Measurements from ENCODE around the gene SLC17A9.

Gene SLC17A9

DNA sequence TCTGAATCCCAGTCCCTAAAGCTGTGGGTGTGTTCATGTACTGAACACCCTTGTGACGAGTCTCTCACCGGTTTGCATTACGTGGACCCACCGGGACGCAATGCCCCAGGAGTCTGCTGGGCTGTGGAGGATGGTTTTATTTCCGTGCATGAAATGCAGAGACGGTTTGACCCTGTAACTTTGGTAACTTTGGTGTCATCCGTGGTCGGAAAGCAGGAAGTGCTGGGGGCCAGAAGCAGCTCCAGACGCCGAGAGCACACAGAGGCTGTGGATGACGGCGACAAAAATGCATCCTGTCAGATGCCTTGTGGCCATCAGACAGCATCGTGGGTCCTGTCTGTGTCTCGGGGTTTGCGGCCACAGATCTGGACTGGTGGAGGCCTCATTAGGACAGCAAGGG is 47.1 kb downstream of the SLC17A9 start:
- in situ Hi-C loops (cut with HindIII; ENCODE audit: low sequenced_read_pairs), result no loop called here

DNA sequence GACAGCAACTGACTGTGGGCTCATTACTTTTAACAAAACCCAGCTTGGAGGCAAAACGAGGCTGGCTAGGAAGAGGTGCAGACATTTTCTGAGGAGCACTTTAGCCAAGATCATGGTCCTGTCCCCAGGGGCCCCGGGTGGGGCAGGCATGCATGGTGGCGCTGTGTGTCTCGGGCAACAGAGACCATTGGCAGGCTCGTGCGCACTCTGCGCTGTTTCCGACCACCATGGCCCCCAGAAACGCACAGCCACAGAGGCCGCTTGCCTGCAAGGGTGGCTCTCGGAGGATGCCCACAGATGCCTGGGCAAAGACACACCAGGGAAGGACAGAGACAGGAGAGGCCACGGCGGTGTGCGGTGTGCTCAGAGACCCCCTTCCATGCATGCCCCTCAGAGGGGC is 47.5 kb downstream of the SLC17A9 start:
- in situ Hi-C loops (cut with HindIII; ENCODE audit: low sequenced_read_pairs), result no loop called here

DNA sequence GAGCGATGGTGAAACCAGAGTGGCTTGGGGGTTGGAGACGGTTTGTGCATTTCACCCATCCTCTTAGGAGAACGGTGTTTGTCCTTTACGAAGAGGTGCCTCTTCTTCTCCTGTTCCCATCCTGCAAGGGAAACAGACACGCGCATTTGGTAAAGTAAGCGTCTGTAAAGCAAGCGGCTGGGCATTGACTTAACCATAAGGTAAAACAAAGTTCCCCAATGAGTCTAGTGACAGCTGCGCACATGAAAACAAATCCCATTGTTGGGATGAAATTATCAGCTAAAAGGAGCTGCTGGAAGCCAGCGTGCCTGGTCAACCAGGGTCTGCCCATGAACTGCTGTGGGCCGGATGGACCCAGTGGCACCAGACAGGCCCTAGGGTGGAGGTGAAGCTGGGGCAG is 48.4 kb downstream of the SLC17A9 start:
- in situ Hi-C loops (cut with HindIII; ENCODE audit: low sequenced_read_pairs), result no loop called here

DNA sequence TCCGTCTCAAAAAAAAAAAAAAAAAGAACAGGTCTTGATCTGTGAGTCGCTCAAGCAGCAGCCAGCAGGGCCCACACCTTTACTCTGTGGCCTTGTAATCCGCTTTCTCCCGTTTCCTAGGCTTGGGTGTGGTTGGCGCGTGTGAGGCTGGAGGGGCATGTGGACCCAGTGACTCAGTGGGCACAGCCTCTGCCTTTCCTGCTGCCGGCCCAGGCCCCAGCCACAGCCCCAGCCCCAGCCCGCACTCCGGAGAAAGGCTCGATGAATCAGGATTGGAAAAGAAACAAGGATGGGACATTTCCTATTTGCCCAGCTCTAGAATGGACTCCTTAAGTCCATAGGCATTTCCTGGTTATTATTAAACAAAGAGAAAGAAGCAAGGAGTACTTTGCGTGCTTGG is 50.0 kb downstream of the SLC17A9 start:
- in situ Hi-C loops (cut with HindIII; ENCODE audit: low sequenced_read_pairs), result no loop called here

DNA sequence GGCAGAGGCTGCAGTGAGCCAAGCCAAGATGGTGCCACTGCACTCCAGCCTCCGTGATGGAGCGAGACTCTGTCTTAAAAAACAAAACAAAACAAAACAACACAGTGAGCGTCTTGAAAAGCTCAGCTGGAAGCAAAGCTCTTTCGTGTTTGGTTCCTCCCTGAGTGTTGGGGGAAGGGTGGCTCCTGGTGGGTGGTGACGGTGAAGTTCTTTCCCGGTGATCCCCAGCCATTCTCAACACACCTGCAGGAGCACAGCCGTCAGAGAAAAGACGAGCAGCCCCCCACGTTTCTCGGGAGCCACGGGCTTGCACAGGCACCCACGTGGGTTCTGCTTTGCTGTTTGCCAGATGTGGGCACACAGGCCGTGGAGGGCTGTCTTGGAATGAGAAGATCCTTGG is 51.0 kb downstream of the SLC17A9 start:
- in situ Hi-C loops (cut with HindIII; ENCODE audit: low sequenced_read_pairs), result no loop called here

DNA sequence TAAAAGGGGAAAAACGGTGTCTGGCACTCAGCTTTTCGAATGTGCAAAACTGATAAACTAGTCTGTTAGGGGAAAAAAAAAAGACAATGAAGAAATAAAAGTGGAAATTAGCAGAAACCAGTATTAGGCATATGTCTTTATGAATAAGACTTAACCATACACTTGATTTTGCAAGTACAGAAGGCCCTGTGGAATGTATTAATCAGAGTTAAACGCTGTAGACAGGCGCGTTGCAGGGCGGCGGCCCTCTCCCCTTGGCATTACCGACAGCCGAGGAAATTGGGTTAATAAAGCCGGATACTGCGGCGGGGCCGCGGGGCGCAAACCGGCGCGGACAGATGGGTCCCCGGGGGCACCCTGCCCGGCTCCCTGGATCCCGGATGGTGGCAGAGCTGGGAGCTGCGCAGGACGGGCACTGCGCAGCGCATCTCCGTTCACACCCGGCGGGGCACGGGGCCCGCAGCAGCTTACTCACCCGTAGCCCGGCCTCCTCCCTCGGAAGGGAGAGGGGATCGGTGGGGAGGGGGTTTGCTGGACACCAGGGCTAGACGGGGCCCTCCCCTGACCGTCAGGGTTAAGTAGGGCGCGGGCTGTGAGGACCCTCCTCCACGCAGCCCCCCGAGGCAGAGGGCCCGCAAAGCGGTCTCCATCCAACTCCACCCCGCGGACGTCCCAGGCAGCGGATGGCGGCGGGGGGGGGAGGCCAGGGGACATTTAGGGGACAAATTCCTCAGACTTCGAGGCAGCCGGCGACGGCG is 52.3 kb downstream of the SLC17A9 start:
- in situ Hi-C loops (cut with HindIII; ENCODE audit: low sequenced_read_pairs), result no loop called here

DNA sequence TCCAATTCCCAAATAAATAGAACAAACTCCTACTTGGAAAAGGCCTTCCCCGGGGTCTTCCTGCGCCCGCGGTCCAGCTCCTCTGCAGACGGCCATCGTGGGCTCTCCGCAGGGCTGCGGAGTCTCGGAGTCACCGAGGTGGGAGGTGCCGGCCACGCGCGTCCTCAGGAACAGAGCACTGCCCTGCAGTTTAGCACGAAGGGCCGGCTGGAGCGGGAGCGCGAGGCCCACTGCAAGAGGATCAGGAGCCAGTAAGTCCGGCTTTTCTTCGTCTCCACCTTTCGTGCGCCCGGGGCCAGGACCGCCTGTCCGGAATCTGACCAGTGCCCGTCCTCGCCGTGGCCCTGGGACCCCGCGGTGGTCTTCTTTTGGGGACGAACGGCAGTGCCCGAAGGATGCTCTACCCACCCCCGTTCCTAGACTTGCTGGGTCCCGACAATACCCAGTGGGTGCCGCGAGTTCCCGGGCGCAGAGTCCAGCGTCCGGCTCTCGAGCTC is 52.9 kb downstream of the SLC17A9 start:
- in situ Hi-C loops (cut with HindIII; ENCODE audit: low sequenced_read_pairs), result no loop called here

DNA sequence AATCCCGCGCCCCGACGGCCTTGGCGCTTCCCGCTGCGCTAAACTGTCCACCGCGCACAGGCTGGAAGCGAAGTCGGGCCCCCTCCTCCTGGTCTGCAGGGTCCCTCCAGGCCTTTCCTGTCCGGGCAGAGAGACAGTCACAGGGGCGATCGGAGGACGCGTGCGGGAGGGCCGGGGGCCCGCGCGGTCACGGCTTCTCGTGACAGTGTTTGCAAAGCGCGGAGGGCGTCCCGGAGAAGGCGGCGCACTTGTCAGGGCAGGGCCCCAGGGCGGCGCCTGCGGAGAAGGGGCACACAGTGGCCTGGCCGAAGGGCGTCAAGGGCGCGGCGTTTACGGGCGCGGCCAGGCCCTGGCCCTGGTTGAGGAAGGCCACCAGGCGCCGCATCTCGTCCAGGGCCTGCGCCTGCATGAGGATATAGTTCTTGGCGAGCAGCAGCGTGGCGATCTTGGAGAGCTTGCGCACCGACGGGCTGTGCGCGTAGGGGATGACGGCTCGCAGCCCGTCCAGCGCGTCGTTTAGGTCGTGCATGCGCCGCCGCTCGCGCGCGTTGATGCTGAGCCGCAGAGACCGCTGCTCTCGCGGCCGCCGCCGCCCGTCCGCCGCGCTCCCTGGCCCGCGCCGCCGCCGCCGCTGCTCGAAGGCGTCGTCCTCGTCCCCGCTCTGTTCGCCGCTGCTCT is 53.5 kb downstream of the SLC17A9 start:
- in situ Hi-C loops (cut with HindIII; ENCODE audit: low sequenced_read_pairs), result no loop called here

DNA sequence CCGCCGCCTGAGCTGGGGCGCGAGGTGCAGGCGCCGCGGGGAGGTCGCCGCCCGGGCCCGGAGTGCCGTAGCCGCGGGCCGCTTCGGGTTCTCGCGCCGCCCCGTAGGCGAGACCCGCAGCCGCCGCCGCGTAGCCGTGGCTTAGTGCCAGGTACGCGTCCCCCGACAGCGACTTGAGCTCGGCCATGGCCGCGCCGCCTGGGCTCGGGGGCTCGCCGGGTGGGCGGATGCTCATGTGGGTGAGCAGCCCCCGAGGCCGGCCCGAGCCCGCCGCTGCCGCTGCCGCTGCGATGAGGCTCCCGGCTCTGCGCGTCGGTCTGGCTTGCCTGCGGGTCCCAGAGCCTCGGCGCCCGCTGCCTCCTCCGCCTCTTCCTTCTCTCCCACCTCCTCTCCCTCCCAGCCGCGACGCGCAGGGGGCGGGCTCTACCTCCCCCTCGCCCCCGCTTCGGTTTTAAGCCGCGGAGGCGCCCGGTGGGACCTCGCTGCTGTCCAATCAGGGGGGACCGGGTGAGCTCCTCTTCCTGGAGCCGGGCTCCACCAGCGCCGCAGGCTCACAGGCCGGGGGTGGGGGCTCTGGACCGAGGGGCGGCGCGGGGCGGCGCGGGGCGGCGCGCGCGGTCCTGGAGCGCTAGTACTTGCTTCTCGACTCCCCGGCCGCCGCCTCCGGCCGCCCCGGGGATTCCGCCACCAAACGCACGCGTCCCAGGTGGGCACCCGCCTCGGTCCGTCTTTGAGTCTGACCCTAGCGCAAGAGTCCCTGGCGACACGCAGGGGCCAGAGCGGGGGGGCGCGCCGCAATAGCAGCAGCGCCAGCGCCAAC is 54.2 kb downstream of the SLC17A9 start, which contains the start of gene BHLHE23:
Gene BHLHE23, minus strand, starts transcription at position 425 of the 820 bp plus-strand sequence. Its CDS starts 190 bp downstream, at position 235.
- in situ Hi-C loops (cut with HindIII; ENCODE audit: low sequenced_read_pairs), result no loop called here

DNA sequence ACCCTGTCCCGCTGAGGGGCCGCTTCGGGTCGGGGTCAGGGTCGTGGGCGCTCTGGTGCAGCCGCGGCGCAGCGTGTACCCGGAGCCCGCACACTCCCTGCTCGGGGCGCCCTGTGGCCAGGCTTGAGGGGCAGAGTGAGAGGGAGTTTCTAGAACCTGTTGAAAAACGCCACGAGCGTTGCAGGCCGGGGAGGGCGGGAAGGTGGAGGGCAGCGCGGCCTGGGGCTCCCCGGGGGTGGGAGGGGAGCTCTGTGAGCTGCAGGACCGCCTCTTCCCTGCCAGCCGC is 54.8 kb downstream of the SLC17A9 start:
- in situ Hi-C loops (cut with HindIII; ENCODE audit: low sequenced_read_pairs), result no loop called here

DNA sequence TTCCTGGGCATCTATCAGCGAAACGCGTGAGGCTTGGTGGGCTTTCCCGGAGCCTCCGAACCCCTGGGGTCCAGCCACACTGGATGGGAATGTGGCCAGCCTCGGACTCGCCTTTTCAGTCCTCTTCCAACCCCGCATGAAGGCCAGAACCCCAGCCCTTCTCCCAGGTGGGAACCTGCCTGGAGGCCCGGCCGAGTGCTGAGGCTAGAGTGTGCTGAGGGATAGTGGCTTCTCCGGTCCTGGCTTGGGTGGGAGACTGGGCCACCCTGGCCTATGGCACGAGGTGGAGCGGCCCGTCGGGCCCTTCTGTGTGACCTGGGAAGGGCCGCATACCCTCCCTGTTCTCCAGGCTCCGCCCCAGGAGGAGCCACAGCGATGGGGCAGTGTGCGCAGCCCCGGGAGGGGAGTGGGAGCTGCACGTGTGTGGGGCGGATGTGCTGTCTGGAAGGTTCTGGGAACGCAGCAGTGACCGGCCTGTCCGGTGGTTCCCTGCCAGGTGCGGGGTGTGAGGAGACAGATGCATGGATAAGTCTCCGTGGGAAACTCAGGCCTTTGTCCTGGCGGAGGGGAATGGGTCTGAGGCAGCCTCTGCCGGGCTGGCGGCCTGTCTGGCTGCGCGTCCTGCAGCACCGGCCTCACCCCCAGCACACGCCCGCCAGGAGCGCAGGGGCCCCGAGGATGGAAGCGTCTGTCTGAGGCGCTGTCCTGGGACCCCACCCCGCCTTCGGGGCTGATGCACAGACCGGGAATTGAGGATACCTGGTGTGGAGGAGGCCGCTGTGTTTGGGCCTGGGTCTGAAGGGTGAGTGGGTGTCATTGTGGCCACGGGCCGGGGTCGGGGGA is 55.4 kb downstream of the SLC17A9 start:
- in situ Hi-C loops (cut with HindIII; ENCODE audit: low sequenced_read_pairs), result no loop called here

DNA sequence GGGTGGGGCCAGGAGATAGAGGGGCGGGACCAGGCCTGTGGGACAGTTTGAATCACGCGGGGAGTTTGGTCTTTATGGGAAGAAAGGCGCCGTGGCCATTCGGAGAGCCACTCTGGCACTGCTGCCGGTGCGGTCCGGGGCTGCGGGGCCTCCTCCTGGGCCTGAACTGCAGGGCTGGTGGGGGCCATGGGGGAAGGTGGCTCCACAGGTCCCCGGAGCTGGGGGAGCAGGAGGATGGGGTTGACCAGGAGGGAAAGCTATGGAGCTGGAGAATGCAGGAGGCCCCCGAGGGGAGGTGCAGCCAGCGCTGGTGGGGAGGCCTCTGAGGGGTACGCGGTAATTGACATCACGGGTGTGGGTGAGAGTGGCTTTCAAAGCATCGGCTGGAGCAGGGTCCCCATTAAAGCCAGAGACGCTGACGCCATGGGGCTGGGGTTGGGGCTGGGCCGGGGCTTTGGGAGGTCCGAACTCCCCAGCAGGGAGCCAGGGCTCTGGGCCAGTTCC is 56.1 kb downstream of the SLC17A9 start:
- in situ Hi-C loops (cut with HindIII; ENCODE audit: low sequenced_read_pairs), result no loop called here

DNA sequence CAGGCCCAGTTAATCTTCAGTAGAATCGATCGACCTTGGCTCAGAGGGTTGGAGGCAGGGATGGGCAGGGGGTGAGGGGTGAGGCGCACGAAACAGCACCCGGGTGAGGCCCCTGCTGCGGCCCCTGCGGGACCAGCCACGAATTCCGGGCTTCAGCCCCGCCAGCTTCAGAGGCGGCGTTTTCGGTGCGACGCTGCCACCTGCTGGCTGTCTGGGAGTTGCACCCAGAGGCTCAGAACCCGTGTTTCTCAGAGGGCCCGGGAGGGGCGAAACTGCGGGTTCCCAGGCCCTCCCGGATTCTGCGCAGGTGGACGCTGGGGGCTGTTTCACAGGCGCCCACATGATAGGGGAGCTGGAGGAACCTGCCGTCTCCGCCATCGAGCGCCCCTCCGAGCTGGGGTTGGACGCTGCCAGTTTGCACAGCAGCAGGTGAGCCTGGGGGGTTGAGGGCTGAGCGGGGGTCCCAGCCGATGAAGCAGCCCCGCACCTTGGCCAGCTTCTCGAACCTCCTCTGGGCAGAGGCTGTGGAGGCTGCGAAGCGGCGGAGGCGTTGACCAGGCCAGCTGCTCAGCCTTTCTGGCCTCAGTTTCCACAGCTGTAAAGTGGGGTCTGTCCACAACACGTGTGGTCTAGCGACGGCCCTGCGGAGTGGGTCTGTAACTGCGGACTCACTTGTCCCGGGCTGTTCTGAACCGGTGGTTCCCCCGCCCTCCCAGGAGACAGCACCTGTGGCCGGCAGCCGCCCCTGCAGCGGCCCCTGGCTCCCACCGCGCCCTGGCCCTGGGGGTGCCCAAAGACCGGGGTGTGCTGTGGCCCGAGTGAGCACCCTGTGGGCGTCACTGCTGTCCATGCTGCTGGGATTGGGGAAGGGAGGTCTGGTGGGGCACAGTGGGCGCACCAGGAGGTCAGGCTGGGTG is 56.8 kb downstream of the SLC17A9 start:
- in situ Hi-C loops (cut with HindIII; ENCODE audit: low sequenced_read_pairs), result no loop called here

DNA sequence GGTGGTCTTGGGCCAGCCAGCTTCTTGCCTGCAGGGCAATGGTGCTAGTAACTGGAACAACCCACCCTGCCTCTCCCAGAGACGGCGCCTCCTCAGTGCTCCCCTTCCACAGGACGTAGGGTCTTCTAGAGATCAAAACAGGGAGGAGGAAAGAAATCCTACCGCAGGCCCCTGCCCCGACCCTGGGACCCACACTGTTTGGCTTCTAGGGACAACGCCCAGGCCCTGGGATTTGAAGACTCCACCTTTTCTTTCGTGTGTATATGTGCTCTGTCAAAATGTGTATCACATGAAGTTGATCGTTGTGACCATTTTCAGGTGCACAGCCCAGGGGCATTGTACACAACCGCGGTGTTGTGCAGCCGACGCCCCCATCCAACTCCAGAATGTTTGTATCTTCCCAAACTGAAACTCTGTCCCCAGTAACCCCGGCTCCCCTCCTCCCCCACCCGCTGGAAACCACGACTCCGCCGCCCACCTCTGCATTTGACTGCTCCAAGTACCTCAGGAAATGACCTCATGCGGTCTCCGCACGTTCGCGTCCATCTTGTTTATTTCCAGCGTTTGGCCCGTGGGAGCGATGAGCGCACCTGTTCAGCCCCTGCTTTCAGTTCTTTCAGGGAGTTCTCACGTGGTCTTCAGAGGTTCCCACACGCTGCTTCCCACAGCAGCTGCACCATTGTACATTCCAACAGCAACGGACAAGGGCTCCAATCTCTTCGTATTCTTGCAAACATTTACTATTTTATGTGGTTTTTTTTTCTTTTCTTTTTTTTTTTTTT is 57.7 kb downstream of the SLC17A9 start:
- in situ Hi-C loops (cut with HindIII; ENCODE audit: low sequenced_read_pairs), result no loop called here

DNA sequence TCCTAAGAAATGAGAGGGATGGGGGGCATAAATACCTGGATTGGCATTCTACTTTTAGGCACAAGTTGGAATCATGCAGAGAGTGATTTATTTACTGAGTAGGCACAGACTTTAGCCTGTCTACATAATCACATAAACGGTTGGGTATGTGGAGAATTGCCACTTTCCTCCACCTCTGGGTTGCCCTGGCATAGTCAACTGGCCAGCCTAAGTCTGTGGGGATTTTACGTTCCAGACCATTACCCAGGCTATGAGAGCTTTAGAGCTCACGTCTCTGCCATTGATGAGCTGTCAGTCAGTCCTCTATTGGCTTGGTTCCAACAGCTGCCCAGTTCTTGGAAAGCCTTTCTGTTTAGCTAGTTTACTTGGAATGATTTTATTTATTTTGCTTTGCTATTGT is 59.3 kb downstream of the SLC17A9 start:
- in situ Hi-C loops (cut with HindIII; ENCODE audit: low sequenced_read_pairs), result no loop called here

DNA sequence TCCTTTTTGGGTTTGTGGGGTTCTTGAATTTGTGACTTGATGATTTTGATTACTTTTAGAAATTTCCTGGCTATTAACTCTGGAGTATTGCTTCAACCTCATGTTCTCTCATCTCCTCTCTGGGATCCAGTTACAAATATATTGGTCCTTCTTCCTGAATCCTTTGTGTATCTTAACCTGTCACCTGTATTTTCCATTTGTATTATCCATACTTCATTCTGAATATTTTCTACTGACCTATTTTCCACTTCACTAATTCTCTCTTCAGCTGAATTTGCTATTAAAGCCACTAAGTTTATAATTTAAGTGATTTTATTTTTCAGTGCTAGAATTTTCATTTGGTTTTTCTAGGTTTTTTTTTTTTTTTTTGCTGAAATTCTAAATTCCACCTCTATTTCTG is 60.7 kb downstream of the SLC17A9 start:
- in situ Hi-C loops (cut with HindIII; ENCODE audit: low sequenced_read_pairs), result no loop called here

DNA sequence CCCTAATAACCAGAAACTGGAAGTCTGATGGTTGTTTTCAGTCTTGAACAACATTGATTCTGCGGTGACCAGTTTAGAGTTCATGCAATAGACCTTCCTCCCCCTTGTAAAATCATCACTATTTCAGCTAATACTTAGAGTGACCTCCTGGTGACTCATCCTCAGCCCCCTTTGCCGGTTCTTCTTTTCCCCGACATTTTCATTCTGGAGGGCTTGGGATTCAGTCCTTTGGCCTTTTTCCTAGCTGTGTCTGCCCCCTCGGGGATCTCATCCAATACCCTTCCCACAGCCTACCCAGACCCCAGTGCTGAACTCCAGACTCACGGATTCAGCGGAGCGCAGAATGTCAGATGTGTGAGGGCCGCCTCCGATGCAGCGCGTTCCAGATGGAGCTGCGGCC is 61.8 kb downstream of the SLC17A9 start:
- in situ Hi-C loops (cut with HindIII; ENCODE audit: low sequenced_read_pairs), result no loop called here

DNA sequence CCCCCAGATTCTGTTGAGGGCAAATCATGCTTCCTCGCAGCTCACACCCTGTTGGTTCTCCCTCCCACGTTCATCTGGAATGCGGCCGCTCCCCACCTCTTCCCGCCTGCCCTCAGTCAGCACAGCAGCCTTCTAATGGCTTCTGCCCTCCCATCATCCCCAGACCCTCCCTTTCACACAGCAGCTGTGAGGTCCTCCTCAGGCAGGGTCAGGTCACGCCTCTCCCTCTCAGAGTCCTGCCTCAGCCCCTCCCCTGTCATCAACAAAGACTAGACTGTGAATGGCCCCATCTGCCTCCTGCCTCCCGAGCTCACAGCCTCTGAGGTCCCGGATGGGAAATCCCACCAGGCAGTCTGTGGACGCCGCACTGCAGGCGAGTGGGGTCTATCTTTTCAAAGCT is 62.2 kb downstream of the SLC17A9 start:
- in situ Hi-C loops (cut with HindIII; ENCODE audit: low sequenced_read_pairs), result no loop called here

DNA sequence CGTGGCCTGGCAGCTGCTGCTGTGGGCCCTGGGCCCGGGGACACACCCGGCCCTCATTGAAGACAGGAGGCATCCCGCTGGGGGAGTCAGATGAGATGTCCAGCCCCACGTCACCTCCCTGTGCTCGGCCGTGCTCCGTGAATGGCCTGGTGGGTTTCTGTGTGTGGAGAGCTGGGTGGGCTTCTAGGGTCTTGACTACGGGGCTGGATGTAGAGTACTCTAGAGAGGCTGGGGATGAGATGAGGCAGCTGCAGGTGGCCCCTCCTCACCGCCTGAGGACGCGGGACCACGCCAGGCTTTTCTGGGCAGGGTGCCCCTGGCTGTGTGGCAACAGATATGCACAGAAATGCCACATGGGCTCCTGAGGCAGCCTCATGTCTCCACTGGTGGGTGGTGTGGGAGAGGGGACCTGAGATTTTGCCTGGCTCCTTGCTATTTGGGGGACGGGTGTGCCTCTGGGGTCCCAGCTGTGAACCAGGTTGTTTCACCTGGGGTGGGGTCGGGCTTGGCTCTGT is 62.7 kb downstream of the SLC17A9 start:
- in situ Hi-C loops (cut with HindIII; ENCODE audit: low sequenced_read_pairs), result no loop called here

Data from DLD1 (cell line).